Middle frontal gyrus (tissue), 1 donor: Measurements from ENCODE around the gene DCUN1D2.

Experiments used
- DNase-seq: peaks from one replicate; pipeline ENCODE4 v3.0.0-alpha.2; 2015; ENCODE audit warnings: low spot score; ENCODE audit errors: extremely low spot score

Gene DCUN1D2

GRCh38 chr13:113425941-113426590 is 64.4 kb downstream of the DCUN1D2 start:
- DNase-seq = no peak

GRCh38 chr13:113423520-113424163 is 66.9 kb downstream of the DCUN1D2 start:
- DNase-seq = no peak

GRCh38 chr13:113422807-113423519 is 67.5 kb downstream of the DCUN1D2 start:
- DNase-seq = no peak

- no peak for DNase-seq
These were observed 68.7 kb downstream of the DCUN1D2 start for GRCh38 chr13:113421673-113422270.

- no peak for DNase-seq
These were observed 69.5 kb downstream of the DCUN1D2 start for GRCh38 chr13:113420833-113421600.

- no peak for DNase-seq
These were observed 70.3 kb downstream of the DCUN1D2 start for GRCh38 chr13:113420232-113420631.

- no peak for DNase-seq
These were observed 70.8 kb downstream of the DCUN1D2 start for GRCh38 chr13:113419531-113420193.

- no peak for DNase-seq
These were observed 71.8 kb downstream of the DCUN1D2 start for GRCh38 chr13:113418722-113419049.

GRCh38 chr13:113417836-113418721 is 72.4 kb downstream of the DCUN1D2 start:
- DNase-seq = no peak

- DNase-seq = no peak
These were observed 73.3 kb downstream of the DCUN1D2 start for GRCh38 chr13:113417008-113417751.

- no peak for DNase-seq
These were observed 74.7 kb downstream of the DCUN1D2 start for GRCh38 chr13:113415825-113416224.

- DNase-seq = no peak
These were observed 75.5 kb downstream of the DCUN1D2 start for GRCh38 chr13:113415032-113415431.

GRCh38 chr13:113414335-113414734 is 76.2 kb downstream of the DCUN1D2 start:
- DNase-seq = no peak

- DNase-seq = no peak
These were observed 76.6 kb downstream of the DCUN1D2 start for GRCh38 chr13:113413898-113414282.

- no peak for DNase-seq
These were observed 77.2 kb downstream of the DCUN1D2 start for GRCh38 chr13:113413178-113413897.

GRCh38 chr13:113412440-113412839 is 78.1 kb downstream of the DCUN1D2 start:
- DNase-seq = no peak

GRCh38 chr13:113411216-113412023 is 79.1 kb downstream of the DCUN1D2 start:
- no peak for DNase-seq
